Activated CD8-positive, alpha-beta memory T cell treated with anti-CD3 and anti-CD28 coated beads, Interleukin-2, amount 50 U/mL, for 24 hours (primary cell): Measurements from ENCODE around the gene SUGCT.

Source experiments
- DNase-seq: peaks from one replicate; pipeline ENCODE4 v3.0.0-alpha.2; 2020; ENCODE audit errors: extremely low read depth

The SUGCT gene

DNA sequence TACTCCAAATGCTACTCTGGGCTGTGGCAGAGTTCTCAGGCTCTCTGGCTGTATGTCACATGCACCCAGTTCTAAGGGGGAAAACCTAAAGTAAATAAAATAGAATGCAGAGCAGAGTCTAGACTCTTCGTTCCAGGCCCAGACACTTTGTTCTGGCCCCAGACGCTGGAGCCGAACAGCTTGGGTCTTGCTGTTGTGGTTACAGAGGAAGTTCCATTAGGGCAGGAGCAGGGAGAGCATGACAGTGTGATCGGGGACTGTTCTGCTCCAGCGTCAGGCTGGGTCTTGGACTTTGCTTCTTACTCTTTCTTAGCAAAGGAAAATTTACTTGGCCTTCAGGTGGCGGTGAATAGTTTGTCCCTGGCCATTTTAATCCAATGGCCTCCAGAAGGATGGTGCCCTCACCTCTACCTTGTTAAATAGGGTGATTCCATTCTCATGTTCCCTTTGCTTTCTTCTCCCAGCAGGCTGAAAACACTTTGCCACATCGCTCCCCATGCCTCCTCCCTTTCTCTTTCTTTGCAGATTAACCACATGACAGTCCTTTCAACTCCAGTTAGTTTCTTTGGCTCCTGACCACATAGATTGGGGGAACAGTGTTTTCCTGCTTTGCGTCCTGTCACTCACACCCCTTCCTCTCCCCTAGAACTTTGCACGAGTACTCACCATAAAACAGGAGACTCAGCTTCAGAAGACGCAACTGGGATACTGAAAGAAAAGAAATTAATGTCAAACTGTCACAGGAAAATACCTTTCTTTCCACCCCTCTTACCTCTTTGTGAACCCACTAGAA lies 730.8 kb downstream of the SUGCT start:
- no peak for DNase-seq

DNA sequence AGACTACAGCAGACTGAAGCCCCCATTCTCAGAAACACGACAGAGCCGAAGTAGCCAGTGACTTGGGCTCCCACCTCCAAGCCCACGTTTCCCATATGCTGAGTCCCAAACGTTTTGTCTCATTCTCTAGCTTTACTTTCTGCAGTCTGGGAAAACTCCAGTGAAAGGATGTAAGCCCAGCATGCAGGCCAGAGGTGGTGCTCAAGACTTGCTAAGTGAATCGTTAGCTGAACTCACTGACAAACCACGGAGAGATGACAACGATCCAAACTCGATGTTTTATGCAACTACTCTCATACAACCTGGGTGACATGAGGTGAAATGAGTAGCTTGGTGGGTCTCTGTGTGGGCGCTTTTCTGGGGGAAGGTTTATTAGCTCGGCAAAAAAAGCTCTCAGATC lies 731.8 kb downstream of the SUGCT start:
- no peak for DNase-seq

DNA sequence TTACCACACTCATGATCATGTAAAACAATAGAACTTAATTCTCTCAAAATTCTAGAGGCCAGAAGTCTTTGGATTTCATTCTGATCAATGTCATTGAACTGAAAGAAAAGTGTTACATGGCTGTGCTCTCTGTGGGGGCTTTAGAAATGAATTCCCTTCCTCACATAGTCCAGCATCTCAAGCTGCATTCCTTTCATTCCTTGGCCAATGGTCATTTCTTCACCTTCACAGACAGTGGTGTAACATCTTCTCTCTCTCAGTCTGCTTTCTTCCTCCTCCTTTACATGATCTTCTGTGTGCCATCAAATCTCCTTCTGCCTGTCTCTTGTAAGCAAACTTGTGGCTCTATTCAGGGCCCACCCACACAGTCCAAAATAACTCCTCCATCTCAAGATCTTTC lies 735.3 kb downstream of the SUGCT start:
- DNase-seq = no peak

DNA sequence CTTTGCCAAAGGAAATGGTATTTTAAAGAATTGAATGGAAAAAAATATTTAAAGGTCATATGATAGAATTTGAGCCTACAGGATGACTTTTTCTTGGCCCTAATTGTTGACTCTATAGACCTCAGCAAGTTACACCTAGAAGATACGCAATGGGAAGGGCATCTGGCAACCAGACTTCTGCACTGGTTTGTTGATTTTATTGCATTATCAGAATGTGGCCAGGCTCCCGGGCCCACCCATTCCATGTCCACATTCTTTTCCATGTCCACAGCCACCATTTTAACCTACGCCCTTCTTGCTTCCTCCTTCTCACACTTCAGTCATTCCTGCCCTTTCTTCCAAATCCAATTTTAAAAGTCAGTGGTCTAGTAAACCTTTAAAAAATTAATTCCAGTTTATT lies 738.4 kb downstream of the SUGCT start:
- DNase-seq = no peak

DNA sequence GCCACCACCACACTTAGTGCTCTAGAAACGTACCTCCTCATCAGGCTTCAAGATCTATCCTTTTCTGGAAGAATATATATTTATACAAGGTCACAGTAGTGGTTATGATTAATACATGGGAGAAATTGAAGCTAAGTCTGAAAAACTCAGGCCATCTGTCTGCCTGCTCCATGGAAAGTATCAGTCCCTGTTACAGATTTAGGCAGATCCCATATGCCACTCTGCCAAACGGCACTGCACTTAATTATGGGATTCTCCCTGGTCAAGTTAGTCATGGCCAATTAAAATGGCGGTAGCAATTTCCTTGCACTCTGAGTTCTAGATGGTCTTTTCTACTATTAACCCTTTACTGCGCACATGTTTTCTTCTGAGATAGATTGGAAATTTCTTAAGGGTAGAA lies 740.0 kb downstream of the SUGCT start:
- no peak for DNase-seq

DNA sequence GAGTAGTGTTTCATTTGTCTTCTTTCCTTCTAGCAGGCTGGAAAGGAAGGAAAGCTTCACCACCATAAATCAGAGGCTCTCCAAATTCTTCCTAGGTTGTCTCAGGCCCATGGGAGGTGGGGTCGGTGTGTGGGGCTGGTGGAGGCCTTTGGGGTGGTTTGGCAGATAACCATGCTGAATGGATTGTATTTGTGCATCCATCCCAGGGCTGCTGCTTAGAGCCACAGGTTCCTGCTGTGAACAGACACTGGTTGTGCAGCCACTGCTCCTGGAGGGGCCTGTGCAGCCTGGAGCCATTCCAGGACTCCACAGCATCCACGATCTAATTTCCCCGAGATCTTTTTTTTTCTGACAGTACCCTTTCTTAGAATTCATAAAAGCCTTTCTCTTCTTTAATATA lies 741.8 kb downstream of the SUGCT start:
- DNase-seq = no peak

DNA sequence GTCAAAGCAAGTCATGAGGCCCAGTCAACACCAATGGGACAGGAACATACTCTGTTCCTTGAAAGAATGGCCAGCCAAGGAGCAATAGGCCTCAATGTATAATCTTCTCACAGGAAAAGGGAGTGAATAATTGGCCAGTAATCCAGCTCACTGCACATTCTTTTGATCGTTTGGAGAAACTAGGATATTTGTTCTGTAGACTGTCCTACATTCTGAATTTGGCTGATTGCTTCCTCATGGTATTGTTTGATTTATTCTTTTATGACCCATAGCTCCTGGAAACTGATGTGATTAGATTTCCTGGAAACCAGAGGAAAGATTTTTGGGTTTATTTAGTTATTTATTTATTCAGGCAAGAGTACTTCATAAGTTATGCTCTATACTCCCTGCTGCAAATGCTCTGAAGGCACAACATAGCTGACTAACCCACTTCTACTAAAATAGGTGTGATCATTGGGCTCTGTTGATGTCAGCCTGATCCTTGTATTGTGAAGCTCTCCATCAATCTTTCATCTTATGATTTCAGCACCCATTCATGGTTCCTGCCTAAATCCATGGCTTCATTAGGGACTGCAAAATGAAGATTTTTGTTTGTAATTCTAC lies 745.2 kb downstream of the SUGCT start:
- DNase-seq = no peak

- no peak for DNase-seq
Observed at GRCh38 chr7:40880581-40880980, 745.8 kb downstream of the SUGCT start.

DNA sequence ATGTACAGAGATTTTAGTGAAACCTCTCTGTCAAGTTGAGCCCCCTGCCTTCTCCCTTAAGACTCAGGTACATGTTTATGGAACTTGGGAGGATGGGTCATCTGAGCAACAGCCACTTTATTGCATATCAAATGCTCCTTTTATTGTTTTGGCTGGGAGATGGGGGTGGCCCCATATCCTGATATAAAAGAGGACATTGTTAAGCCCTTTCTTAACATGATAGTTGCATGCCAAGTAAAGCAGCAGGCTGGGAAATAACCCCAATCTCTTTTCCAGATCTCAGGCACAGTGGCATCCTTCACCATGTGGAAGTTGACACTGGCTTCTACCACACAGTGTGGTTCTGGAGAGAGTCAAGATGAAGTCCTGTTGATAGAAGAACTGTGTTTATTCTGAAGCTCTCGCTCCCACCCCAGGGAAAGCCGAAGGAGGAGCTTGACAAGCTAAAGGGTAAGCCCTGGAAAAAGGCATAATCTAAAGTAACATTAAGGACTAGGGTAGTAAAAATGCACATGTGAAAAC lies 746.7 kb downstream of the SUGCT start:
- DNase-seq = no peak

GRCh38 chr7:40882071-40882658 lies 747.4 kb downstream of the SUGCT start:
- no peak for DNase-seq

- DNase-seq = no peak
Observed at GRCh38 chr7:40883826-40884225, 749.0 kb downstream of the SUGCT start.

GRCh38 chr7:40884241-40884640 lies 749.4 kb downstream of the SUGCT start:
- DNase-seq = no peak

- DNase-seq = no peak
Observed at GRCh38 chr7:40885503-40885902, 750.7 kb downstream of the SUGCT start.

GRCh38 chr7:40887099-40887498 lies 752.3 kb downstream of the SUGCT start:
- DNase-seq = no peak

GRCh38 chr7:40888499-40888898 lies 753.7 kb downstream of the SUGCT start:
- no peak for DNase-seq

DNA sequence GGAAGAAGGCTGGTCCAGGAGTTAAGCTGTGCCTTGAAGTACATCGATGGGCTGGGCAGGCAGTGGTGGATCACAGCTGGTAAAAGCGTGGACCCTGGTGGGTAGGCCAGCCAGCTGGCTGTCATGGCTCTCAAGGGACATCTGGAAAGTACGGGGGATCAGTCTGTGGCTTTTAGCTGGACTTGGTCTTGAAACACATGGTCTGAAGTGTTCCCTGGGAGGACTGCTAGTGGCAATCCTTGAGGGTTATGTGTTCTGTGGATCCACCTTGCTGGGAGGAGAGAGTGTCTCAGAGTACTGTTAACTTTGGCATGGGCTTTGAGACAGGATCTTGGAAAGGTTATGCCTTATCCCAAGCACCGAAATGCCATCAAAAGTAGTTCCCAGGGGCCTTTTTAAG lies 754.3 kb downstream of the SUGCT start:
- no peak for DNase-seq

DNA sequence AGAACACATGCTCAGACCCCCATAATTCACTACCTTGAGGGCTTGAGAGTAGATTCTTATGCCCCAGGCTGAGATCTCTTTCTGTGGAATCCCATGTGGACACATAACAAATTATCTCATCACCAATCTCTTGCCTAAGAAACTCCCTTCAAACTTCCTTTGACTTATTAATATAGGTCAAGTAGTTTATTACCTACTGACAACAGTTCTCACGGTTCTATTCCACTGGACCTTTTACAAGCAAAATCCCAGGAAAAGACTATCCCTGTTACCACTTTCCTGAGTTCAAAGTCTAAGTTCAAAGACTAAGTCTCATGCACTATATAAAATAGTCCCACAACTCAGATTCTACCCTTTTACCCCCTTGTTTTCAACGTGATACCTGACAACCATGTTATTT lies 754.7 kb downstream of the SUGCT start:
- no peak for DNase-seq

GRCh38 chr7:40890088-40890692 lies 755.4 kb downstream of the SUGCT start:
- no peak for DNase-seq

DNA sequence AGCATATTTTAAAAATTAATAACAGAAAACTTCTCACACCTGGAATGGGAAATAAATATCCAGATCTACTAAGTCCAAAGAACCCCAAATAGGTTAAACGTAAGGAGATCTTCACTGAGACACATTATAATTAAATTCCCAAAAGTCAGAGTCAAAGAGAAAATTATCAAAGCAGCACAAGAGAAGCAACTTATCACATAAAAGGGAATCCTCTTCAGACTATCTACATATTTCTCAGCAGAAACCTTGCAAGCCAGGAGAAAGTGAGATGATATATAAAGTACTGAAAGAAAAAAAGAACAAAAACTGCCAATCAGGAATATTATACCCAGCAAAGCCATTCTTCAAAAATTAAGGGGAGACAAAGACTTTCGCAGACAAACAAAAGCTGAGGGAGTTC lies 756.4 kb downstream of the SUGCT start:
- DNase-seq = no peak

DNA sequence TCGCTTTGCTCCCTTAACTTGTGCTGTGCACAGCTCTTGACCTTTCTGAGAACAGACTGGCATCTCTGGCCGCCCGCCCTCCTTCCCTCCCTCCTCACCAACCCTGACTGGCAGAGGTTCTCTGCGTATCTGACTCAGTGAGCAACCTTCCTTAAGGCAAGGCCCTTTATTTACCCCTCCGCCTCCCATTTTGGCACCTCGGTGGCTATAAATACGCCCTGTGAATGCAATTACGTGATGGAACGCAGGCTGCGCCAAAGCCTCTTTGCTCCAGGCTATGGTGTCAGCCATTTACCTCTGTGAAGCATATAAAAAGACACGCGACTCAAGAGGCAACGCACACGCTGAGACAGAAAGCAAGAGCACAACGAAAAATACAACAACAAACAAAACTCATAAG lies 764.3 kb downstream of the SUGCT start:
- no peak for DNase-seq

- no peak for DNase-seq
Observed at GRCh38 chr7:40899636-40900507, 765.1 kb downstream of the SUGCT start.

DNA sequence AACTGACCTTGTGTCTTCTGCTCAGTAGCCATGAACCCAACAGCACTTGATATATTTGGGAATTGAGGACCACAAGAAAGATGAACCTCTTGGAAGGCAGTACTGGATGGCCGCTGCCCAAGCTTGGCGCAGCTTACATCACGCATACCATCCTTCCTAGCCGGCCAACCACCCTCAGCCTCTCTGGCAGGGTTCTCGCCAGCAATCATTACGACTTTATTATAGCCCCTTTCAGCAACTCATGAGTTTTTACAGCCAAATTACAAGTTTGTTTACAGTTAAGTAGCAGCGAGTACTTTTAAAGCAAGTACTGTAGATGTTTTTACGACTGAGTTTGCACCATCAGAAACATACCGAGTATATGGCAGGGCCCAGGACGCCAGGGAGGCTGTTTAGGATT lies 769.1 kb downstream of the SUGCT start:
- no peak for DNase-seq
